SK-N-MC (cell line): ENCODE results near the gene TMEM255B.

Experiments
- EZH2 ChIP-seq: fragments of 200-600 bp; sonication (generic); IDR thresholded peaks from one replicate; pipeline ENCODE4 v1.6.1; 2017; ENCODE audit warnings: antibody characterized with exemption
- POLR2AphosphoS5 ChIP-seq: IDR thresholded peaks from 2 replicates; pipeline ENCODE4 v1.6.1; 2012; ENCODE audit warnings: mild to moderate bottlenecking, low read depth, low read length, borderline replicate concordance

- no peak for TF ChIP-seq EZH2
- no peak for TF ChIP-seq POLR2AphosphoS5
These were observed 44.5 kb downstream of the TMEM255B start for GRCh38 chr13:113803409-113804016.
